ENCODE data around the gene PRDM16. TPM values are rescaled to one million over a fixed set of nuclear protein-coding genes. Genes with fewer than 3 reads are reported as not detected.

PRDM16 gene
- total RNA-seq, 1 experiment from 2014 or later = 6.1 TPM

DNA sequence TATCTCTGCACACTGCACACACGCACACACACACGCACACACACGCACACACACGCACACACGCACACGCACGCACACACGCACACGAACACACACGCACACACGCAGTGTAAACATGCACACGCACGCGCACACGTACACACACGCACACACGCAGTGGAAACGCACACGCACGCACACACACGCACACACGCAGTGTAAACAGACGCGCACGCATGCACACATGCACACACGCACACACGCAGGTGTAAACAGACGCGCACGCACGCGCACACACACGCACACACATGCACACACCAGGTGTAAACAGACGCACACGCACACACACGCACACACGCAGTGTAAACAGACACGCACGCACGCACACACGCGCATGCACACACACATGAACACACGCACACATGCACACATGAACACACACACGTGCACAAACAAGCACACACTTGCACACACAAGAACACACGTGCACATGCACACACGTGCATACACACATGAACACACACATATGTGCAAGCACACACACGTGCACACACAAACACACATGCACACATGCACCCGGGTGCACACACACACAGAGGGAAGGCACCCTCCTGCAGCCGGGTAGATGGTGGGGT is 45.2 kb downstream of the PRDM16 start:
- Histone ChIP-seq H2AFZ (ENCODE audit: low read depth, low read length, poor library complexity, severe bottlenecking) (no peak overlapping the region), H3K36me3 (ENCODE audit: control insufficient read depth in 1 of 2, insufficient read depth in 2 of 2, low read length in 2 of 2) (no peaks in the 10 kb centered on the region), H3K9ac (ENCODE audit: low read length) (no peak overlapping the region), H3K4me2 (ENCODE audit: low read length) (no peak overlapping the region), H3K4me1 (ENCODE audit: control insufficient read depth in 1 of 2, insufficient read depth in 2 of 2, low read length in 2 of 2) (no peaks in the 10 kb centered on the region), H3K27me3 (ENCODE audit: insufficient read depth, low read length) (no peaks in the 10 kb centered on the region), H3K27ac (ENCODE audit: low read depth, low read length) (no peak overlapping the region), H3K4me3 (replicated peaks in 1 of 2; ENCODE audit: low read depth in 1 of 2, low read length in 2 of 2) (no peak overlapping the region), H3K79me2 (ENCODE audit: insufficient read depth, low read length) (no peaks in the 10 kb centered on the region), H3K9me2 (ENCODE audit: insufficient read depth) (no peaks in the 10 kb centered on the region), H4K20me1 (ENCODE audit: insufficient read depth) (no peaks in the 10 kb centered on the region), H3K9me3 (ENCODE audit: control insufficient read depth in 1 of 2, insufficient read depth in 1 of 2, low read depth in 1 of 2, low read length in 2 of 2) (no peaks in the 10 kb centered on the region)
- ATAC-seq (no peak), DNase-seq (ENCODE audit: low read depth, low spot score) (no peak)
- POLR2A ChIA-PET = no interaction called here
- intact Hi-C loops (cut with micrococcal nuclease) = no loop called here
- CTCF ChIA-PET = no interaction called here
- TF ChIP-seq, protein P1, sequence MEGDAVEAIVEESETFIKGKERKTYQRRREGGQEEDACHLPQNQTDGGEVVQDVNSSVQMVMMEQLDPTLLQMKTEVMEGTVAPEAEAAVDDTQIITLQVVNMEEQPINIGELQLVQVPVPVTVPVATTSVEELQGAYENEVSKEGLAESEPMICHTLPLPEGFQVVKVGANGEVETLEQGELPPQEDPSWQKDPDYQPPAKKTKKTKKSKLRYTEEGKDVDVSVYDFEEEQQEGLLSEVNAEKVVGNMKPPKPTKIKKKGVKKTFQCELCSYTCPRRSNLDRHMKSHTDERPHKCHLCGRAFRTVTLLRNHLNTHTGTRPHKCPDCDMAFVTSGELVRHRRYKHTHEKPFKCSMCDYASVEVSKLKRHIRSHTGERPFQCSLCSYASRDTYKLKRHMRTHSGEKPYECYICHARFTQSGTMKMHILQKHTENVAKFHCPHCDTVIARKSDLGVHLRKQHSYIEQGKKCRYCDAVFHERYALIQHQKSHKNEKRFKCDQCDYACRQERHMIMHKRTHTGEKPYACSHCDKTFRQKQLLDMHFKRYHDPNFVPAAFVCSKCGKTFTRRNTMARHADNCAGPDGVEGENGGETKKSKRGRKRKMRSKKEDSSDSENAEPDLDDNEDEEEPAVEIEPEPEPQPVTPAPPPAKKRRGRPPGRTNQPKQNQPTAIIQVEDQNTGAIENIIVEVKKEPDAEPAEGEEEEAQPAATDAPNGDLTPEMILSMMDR (IDR thresholded peaks at IDR 0.05 in 2 of 3, conservative IDR thresholded peaks at IDR 0.05 in 1 of 3; ENCODE audit: borderline replicate concordance in 1 of 3, insufficient read depth in 1 of 3, low read depth in 2 of 3, low read length in 2 of 3) = no peak
- TF ChIP-seq ZFX (IDR thresholded peaks at IDR 0.05) (no peak), CEBPB (IDR thresholded peaks at IDR 0.05; ENCODE audit: low read depth) (no peak), SIN3A (IDR thresholded peaks at IDR 0.05; ENCODE audit: low read depth) (no peak), SRF (IDR thresholded peaks at IDR 0.05; ENCODE audit: low read depth) (no peak), ZNF274 (IDR thresholded peaks at IDR 0.05; ENCODE audit: low read depth, low read length) (no peak), EZH2 (IDR thresholded peaks at IDR 0.05) (no peak), FOSL1 (IDR thresholded peaks at IDR 0.05; ENCODE audit: low read depth) (no peak), POLR2A (IDR thresholded peaks at IDR 0.05; ENCODE audit: borderline replicate concordance, extremely low read depth, insufficient read depth, insufficient read length) (no peak), POLR2AphosphoS5 (IDR thresholded peaks at IDR 0.05; ENCODE audit: low read depth, low read length) (no peak), SP1 (IDR thresholded peaks at IDR 0.05; ENCODE audit: low read depth) (no peak), ELF1 (IDR thresholded peaks at IDR 0.05; ENCODE audit: borderline replicate concordance, low read depth) (no peak), CBX3 (IDR thresholded peaks at IDR 0.05; ENCODE audit: low read depth) (no peak), RAD21 (IDR thresholded peaks at IDR 0.05; ENCODE audit: low read depth) (no peak)
- TF ChIP-seq, protein P2, sequence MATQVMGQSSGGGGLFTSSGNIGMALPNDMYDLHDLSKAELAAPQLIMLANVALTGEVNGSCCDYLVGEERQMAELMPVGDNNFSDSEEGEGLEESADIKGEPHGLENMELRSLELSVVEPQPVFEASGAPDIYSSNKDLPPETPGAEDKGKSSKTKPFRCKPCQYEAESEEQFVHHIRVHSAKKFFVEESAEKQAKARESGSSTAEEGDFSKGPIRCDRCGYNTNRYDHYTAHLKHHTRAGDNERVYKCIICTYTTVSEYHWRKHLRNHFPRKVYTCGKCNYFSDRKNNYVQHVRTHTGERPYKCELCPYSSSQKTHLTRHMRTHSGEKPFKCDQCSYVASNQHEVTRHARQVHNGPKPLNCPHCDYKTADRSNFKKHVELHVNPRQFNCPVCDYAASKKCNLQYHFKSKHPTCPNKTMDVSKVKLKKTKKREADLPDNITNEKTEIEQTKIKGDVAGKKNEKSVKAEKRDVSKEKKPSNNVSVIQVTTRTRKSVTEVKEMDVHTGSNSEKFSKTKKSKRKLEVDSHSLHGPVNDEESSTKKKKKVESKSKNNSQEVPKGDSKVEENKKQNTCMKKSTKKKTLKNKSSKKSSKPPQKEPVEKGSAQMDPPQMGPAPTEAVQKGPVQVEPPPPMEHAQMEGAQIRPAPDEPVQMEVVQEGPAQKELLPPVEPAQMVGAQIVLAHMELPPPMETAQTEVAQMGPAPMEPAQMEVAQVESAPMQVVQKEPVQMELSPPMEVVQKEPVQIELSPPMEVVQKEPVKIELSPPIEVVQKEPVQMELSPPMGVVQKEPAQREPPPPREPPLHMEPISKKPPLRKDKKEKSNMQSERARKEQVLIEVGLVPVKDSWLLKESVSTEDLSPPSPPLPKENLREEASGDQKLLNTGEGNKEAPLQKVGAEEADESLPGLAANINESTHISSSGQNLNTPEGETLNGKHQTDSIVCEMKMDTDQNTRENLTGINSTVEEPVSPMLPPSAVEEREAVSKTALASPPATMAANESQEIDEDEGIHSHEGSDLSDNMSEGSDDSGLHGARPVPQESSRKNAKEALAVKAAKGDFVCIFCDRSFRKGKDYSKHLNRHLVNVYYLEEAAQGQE (IDR thresholded peaks at IDR 0.05; ENCODE audit: low read depth) = no peak
- TF ChIP-seq, protein P3, sequence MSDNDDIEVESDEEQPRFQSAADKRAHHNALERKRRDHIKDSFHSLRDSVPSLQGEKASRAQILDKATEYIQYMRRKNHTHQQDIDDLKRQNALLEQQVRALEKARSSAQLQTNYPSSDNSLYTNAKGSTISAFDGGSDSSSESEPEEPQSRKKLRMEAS (IDR thresholded peaks at IDR 0.05) = no peak
- TF ChIP-seq, protein P4, sequence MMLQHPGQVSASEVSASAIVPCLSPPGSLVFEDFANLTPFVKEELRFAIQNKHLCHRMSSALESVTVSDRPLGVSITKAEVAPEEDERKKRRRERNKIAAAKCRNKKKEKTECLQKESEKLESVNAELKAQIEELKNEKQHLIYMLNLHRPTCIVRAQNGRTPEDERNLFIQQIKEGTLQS (IDR thresholded peaks at IDR 0.05) = no peak
- RAD21 ChIA-PET (ENCODE audit: low non-redundant PET in 1 of 2, low total read pairs in 2 of 2, uncharacterized antibody in 2 of 2, unreplicated experiment in 2 of 2) = no interaction called here
- BruUV-seq (replicated peaks) = no TSS peak
